Ishikawa (cell line): ENCODE measurements around the gene SGO1.

Experiments used
- RAD21 ChIP-seq: IDR thresholded peaks from 2 replicates; pipeline ENCODE4 v1.6.1; 2012; ENCODE audit warnings: low read depth
- TAF1 ChIP-seq: IDR thresholded peaks from 2 replicates; pipeline ENCODE4 v1.6.1; 2012; ENCODE audit warnings: low read depth, mild to moderate bottlenecking

- TF ChIP-seq RAD21 (no peak), TAF1 (no peak)
Measured at GRCh38 chr3:20125897-20126296, 60.1 kb downstream of the SGO1 start.
